MCF 10A (cell line): ENCODE measurements around the gene CYB5A. TPM values are rescaled to one million over a fixed set of nuclear protein-coding genes. Genes with fewer than 3 reads are reported as not detected.
A peak's percentile ranks its signal among the peaks of the same experiment; 100 is the strongest.

Experiments
- BruUV-seq: library from RNA; stranded (reverse); fragments of 400-500 nt; replicated peaks from 2 replicates; lab custom pipeline; 2021; lab: Mats Ljungman, UMichigan
- CTCF ChIA-PET: fragments of 300-600 bp; sonication (Branson Sonifier 250); formaldehyde crosslinking; extraction: SDS; loops from one replicate; lab custom pipeline; 2021; ENCODE audit warnings: antibody characterized with exemption, inconsistent platforms; lab: Yijun Ruan, JAX
- POLR2A ChIA-PET: fragments of 300-600, 350-650 bp; sonication (Branson Sonifier 250); formaldehyde crosslinking; extraction: SDS; loops from one replicate; lab custom pipeline; 2020; ENCODE audit warnings: antibody characterized with exemption, inconsistent platforms; lab: Yijun Ruan, JAX
- DNase-seq: peaks from one replicate; pipeline ENCODE4 v3.0.0-alpha.2; 2018; ENCODE audit not compliant: unreplicated experiment
- H3K27ac Mint-ChIP-seq: one replicate; pipeline ENCODE4 v1.8.0; 2022; ENCODE audit warnings: mild to moderate bottlenecking, low read depth, mixed read lengths; ENCODE audit not compliant: unreplicated experiment
- H3K27me3 Mint-ChIP-seq: one replicate; pipeline ENCODE4 v1.8.0; 2022; ENCODE audit warnings: mixed read lengths; ENCODE audit not compliant: insufficient read depth, unreplicated experiment
- H3K36me3 Mint-ChIP-seq: one replicate; pipeline ENCODE4 v1.8.0; 2022; ENCODE audit warnings: mild to moderate bottlenecking, moderate library complexity, mixed read lengths; ENCODE audit not compliant: insufficient read depth, unreplicated experiment
- H3K4me1 Mint-ChIP-seq: one replicate; pipeline ENCODE4 v1.8.0; 2022; ENCODE audit warnings: mixed read lengths; ENCODE audit not compliant: insufficient read depth, unreplicated experiment
- H3K4me3 Mint-ChIP-seq: one replicate; pipeline ENCODE4 v1.8.0; 2022; ENCODE audit warnings: mild to moderate bottlenecking, moderate library complexity, mixed read lengths; ENCODE audit not compliant: unreplicated experiment
- H3K9me3 Mint-ChIP-seq: one replicate; pipeline ENCODE4 v1.8.0; 2022; ENCODE audit warnings: mixed read lengths; ENCODE audit not compliant: unreplicated experiment
- CTCF ChIP-seq: fragments of 200-600 bp; IDR thresholded peaks from one replicate; pipeline ENCODE4 v1.8.0; 2022; ENCODE audit warnings: antibody characterized with exemption, mild to moderate bottlenecking; ENCODE audit not compliant: unreplicated experiment
- intact Hi-C: fragments of 100-400 bp; cut with micrococcal nuclease; formaldehyde crosslinking; loops from 2 replicates; pipeline ENCODE4 v1.14.1; 2022
- total RNA-seq: library from RNA; stranded (reverse); gene quantifications from 2 replicates; pipeline ENCODE4 v1.2.3, GENCODE V29; 2022

Gene CYB5A
- total RNA-seq, 1 experiment from 2014 or later = 27.5 TPM

GRCh38 chr18:74316257-74317170 is 24.8 kb upstream of the CYB5A start:
- no peak for TF ChIP-seq CTCF
- intact Hi-C loops = no loop called here
- ChIA-PET POLR2A (interaction anchor here (0.7 kb wide), 1 partner anchor 1585 kb away, joined by 3 read pairs; no protein-coding TSS in a partner anchor), CTCF (interaction anchor here (0.6 to 1.7 kb wide), 4 partner anchors 32 to 298 kb away, joined by 3 to 4 read pairs (median 3); no protein-coding TSS in a partner anchor)
- H3K4me1 Mint-ChIP-seq = peaks cover 5% of the 10 kb centered on the region
- no peaks in the 10 kb centered on the region for H3K9me3 Mint-ChIP-seq
- H3K27ac Mint-ChIP-seq = no peak overlapping the region
- no peaks in the 10 kb centered on the region for H3K27me3 Mint-ChIP-seq
- DNase-seq = peak; percentile 64
- no peaks in the 10 kb centered on the region for H3K36me3 Mint-ChIP-seq
- BruUV-seq = no TSS peak
- H3K4me3 Mint-ChIP-seq = no peak overlapping the region

GRCh38 chr18:74315464-74316256 is 23.9 kb upstream of the CYB5A start, which contains the start of gene C18orf63:
Gene C18orf63, plus strand, starts transcription at chr18:74315839. Its CDS starts 2,027 bp downstream, at chr18:74317866.
- BruUV-seq = no TSS peak
- no peak within 1 kb of the TSS for H3K4me3 Mint-ChIP-seq
- POLR2A ChIA-PET = no interaction called here
- H3K36me3 Mint-ChIP-seq = peaks cover 2% of the 10 kb centered on the region
- no peak within 1 kb of the TSS for H3K27ac Mint-ChIP-seq
- peaks cover 5% of the 10 kb centered on the region for H3K4me1 Mint-ChIP-seq
- no peaks in the 10 kb centered on the region for H3K9me3 Mint-ChIP-seq
- CTCF ChIA-PET = interaction anchor here (0.7 to 1.7 kb wide), 4 partner anchors 31 to 299 kb away, joined by 3 to 4 read pairs (median 3); no protein-coding TSS in a partner anchor
- no peak for TF ChIP-seq CTCF
- H3K27me3 Mint-ChIP-seq = no peaks in the 10 kb centered on the region
- no peak for DNase-seq
- intact Hi-C loops = no loop called here

- Mint-ChIP-seq H3K4me1 (peaks cover 12% of the 10 kb centered on the region), H3K4me3 (no peak overlapping the region), H3K36me3 (peaks cover 4% of the 10 kb centered on the region), H3K9me3 (no peaks in the 10 kb centered on the region), H3K27me3 (no peaks in the 10 kb centered on the region), H3K27ac (no peak overlapping the region)
- no peak for DNase-seq
- CTCF ChIA-PET = interaction anchor here (0.7 kb wide), 1 partner anchor 147 kb away, joined by 3 read pairs; no protein-coding TSS in a partner anchor
- no TSS peak for BruUV-seq
- no peak for TF ChIP-seq CTCF
- POLR2A ChIA-PET = no interaction called here
- intact Hi-C loops = no loop called here
Measured at GRCh38 chr18:74314759-74315463, 23.1 kb upstream of the CYB5A start.
